ENCODE measurements around the gene KLHL20. TPM values are rescaled to one million over a fixed set of nuclear protein-coding genes. Genes with fewer than 3 reads are reported as not detected.
"Not testable (repeated sequence)": the region's sequence is repeated elsewhere in the genome, so short reads cannot be mapped to it uniquely, and the experiment has no call there.

Gene KLHL20
- total RNA-seq, 1 donor from 2014 or later, result 26.1 TPM

GRCh38 chr1:173758110-173758509, 43.3 kb downstream of the KLHL20 start:
- no peak for TF ChIP-seq CTCF (IDR thresholded peaks at IDR 0.05)
- POLR2A ChIA-PET, result no interaction called here
- CTCF ChIA-PET, result no interaction called here
- DNase-seq (no peak), ATAC-seq (ENCODE audit: low read depth) (no peak)
- peaks cover 4% of the 10 kb centered on the region for H3K9me3 Mint-ChIP-seq
- no peak overlapping the region for H3K27ac Mint-ChIP-seq
- intact Hi-C loops (cut with micrococcal nuclease), result no loop called here
- H3K4me1 Mint-ChIP-seq, result no peaks in the 10 kb centered on the region
- no peaks in the 10 kb centered on the region for H3K27me3 Mint-ChIP-seq
- H3K4me3 Mint-ChIP-seq, result no peak overlapping the region
- H3K36me3 Mint-ChIP-seq (ENCODE audit: low read depth), result peaks cover 83% of the 10 kb centered on the region

- CTCF ChIA-PET, result no interaction called here
- Mint-ChIP-seq H3K36me3 (ENCODE audit: low read depth) (peaks cover 83% of the 10 kb centered on the region), H3K27ac (no peak overlapping the region), H3K4me1 (no peaks in the 10 kb centered on the region), H3K4me3 (no peak overlapping the region), H3K9me3 (peaks cover 10% of the 10 kb centered on the region), H3K27me3 (no peaks in the 10 kb centered on the region)
- no peak for DNase-seq
- POLR2A ChIA-PET, result no interaction called here
- intact Hi-C loops (cut with micrococcal nuclease), result no loop called here
- no peak for TF ChIP-seq CTCF (IDR thresholded peaks at IDR 0.05)
- ATAC-seq (ENCODE audit: low read depth), result no peak
Measured at GRCh38 chr1:173758980-173759379, 44.2 kb downstream of the KLHL20 start.

GRCh38 chr1:173764331-173764730, 49.5 kb downstream of the KLHL20 start:
- H3K4me3 Mint-ChIP-seq; CTCF ChIA-PET; ATAC-seq (ENCODE audit: low read depth); H3K27me3 Mint-ChIP-seq; DNase-seq; H3K27ac Mint-ChIP-seq; H3K4me1 Mint-ChIP-seq; POLR2A ChIA-PET; intact Hi-C loops (cut with micrococcal nuclease): not testable (repeated sequence)
- Mint-ChIP-seq H3K9me3 (peaks cover 16% of the 10 kb centered on the region), H3K36me3 (ENCODE audit: low read depth) (peaks cover 74% of the 10 kb centered on the region)

GRCh38 chr1:173768206-173768605, 53.4 kb downstream of the KLHL20 start:
- ChIA-PET CTCF (no interaction called here), POLR2A (no interaction called here)
- intact Hi-C loops (cut with micrococcal nuclease), result no loop called here
- DNase-seq (no peak), ATAC-seq (ENCODE audit: low read depth) (no peak)
- Mint-ChIP-seq H3K4me1 (no peaks in the 10 kb centered on the region), H3K9me3 (peaks cover 11% of the 10 kb centered on the region), H3K27ac (no peak overlapping the region), H3K36me3 (ENCODE audit: low read depth) (peaks cover 60% of the 10 kb centered on the region), H3K27me3 (no peaks in the 10 kb centered on the region), H3K4me3 (no peak overlapping the region)
- no peak for TF ChIP-seq CTCF (IDR thresholded peaks at IDR 0.05)

GRCh38 chr1:173768827-173769226, 54.0 kb downstream of the KLHL20 start:
- peaks cover 53% of the 10 kb centered on the region for H3K36me3 Mint-ChIP-seq (ENCODE audit: low read depth)
- ChIA-PET CTCF (no interaction called here), POLR2A (no interaction called here)
- H3K4me3 Mint-ChIP-seq, result no peak overlapping the region
- H3K9me3 Mint-ChIP-seq, result peaks cover 7% of the 10 kb centered on the region
- H3K4me1 Mint-ChIP-seq, result no peaks in the 10 kb centered on the region
- intact Hi-C loops (cut with micrococcal nuclease), result no loop called here
- ATAC-seq (ENCODE audit: low read depth) (no peak), DNase-seq (no peak)
- H3K27ac Mint-ChIP-seq, result no peak overlapping the region
- no peak for TF ChIP-seq CTCF (IDR thresholded peaks at IDR 0.05)
- H3K27me3 Mint-ChIP-seq, result no peaks in the 10 kb centered on the region

- ATAC-seq (ENCODE audit: low read depth); H3K27ac Mint-ChIP-seq; H3K4me3 Mint-ChIP-seq; H3K4me1 Mint-ChIP-seq; intact Hi-C loops (cut with micrococcal nuclease); DNase-seq; CTCF ChIA-PET; H3K9me3 Mint-ChIP-seq; H3K27me3 Mint-ChIP-seq: not testable (repeated sequence)
- peaks cover 51% of the 10 kb centered on the region for H3K36me3 Mint-ChIP-seq (ENCODE audit: low read depth)
- POLR2A ChIA-PET, result interaction anchor here (0.6 kb wide), 1 partner anchor 444 kb away, joined by 3 read pairs; no protein-coding TSS in a partner anchor
Measured at GRCh38 chr1:173770330-173770729, 55.5 kb downstream of the KLHL20 start.
